Skeletal muscle cell (primary cell): ENCODE measurements around the gene LGALS4.
"Not testable (repeated sequence)": the region's sequence is repeated elsewhere in the genome, so short reads cannot be mapped to it uniquely, and the experiment has no call there.

Experiments used
- DNase-seq: peaks from one replicate; pipeline ENCODE4 v3.0.0-alpha.2; 2010; ENCODE audit warnings: low read depth
- H3K4me3 ChIP-seq: 2 replicates; pipeline ENCODE4 v1.5.1; 2011; ENCODE audit warnings: low read depth, mild to moderate bottlenecking, control low read depth, low read length, moderate library complexity

LGALS4 gene

GRCh38 chr19:38829203-38829602 is 16.5 kb upstream of the LGALS4 start:
- H3K4me3 ChIP-seq, DNase-seq: not testable (repeated sequence)

DNA sequence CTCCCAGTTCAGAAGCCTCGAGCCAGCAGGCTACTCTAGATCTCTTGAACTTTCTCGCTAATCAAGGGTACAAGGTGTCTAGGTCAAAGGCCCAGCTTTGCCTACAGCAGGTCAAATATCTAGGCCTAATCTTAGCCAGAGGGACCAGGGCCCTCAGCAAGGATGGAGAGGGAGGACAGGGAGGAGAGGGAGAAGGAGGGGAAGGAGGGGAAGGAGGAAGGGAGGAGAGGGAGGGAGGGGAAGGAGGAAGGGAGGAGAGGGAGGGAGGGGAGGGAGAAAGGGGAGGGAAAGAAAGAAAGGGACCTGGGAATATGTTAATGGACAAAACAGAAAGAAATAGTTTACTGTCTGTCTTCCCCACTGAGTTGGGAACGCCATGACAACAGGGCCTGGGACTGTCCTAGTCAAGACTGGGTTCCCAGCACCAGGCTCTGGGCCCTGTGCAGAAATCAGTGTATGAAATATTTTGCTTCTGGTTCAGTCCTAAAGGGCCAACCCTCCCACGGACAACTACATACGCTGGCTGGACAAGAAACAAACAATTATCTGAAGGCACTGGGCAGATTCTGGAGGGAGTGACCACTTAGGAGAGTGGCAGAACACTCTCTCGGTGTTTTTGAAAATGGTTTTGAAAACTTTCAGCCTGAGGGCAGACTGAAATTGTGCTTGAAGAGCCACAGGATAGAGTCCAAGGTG is 14.3 kb upstream of the LGALS4 start:
- H3K4me3 ChIP-seq, result no peak overlapping the region
- no peak for DNase-seq

- not testable (repeated sequence) for H3K4me3 ChIP-seq, DNase-seq
These were observed 13.2 kb upstream of the LGALS4 start for GRCh38 chr19:38825936-38826335.

- DNase-seq, result not testable (repeated sequence)
These were observed 8.6 kb upstream of the LGALS4 start for GRCh38 chr19:38821230-38821825.

DNA sequence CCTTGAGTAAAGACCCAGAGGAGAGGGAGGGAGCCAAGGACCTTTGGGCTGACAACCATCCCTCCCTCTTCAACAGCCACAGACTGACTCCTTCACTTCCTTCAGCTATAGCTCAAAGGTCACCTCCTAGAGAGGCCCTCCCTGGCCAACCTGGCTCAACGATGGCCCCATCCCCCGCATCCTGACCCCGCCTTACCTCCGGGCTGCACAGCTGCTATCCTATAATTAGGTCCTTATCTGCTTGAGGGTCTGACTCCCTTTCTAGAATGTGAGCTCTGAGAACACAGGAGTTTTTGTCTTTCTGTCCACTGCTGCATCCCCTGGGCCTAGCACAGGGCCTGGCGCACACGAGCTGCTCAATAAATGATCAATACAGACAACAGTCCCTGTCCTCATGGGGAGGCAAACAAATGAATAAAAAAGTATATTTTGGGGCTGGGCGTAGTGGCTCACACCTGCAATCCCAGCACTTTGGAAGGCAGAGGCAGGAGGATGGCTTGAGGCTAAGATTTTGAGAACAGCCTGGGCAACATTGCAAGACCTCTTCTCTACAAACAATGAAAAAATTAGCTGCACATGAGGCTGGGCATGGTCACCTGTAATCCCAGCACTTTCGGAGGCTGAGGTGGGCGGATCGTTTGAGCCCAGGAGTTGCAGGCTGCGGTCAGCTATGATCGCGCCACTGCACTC is 6.6 kb upstream of the LGALS4 start:
- H3K4me3 ChIP-seq, result no peak overlapping the region
- DNase-seq, result no peak

More at GRCh38 chr19:38821230-38821825, 8.6 kb upstream of the LGALS4 start:
- H3K4me3 ChIP-seq, result not testable (repeated sequence)

DNA sequence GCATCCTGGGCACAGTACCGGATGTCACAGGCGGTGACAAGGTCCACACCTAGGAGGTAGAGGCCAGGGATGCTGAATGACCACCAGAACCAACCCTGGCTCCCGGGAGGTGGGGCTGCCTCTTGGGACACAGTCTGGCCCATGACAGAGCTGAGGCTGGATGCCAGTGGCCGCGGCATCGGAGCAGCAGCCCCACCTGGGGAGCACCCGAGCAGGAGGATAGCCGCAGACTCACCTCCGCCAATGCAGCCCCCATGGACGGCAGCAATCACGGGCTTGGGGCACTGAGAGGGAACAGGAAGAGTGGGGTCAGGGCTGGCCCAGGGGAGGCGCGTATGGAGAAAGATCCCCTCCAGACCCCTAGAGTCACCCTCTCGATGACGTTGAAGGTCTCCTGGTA is 4.3 kb upstream of the LGALS4 start:
- DNase-seq, result no peak
- no peak overlapping the region for H3K4me3 ChIP-seq

DNA sequence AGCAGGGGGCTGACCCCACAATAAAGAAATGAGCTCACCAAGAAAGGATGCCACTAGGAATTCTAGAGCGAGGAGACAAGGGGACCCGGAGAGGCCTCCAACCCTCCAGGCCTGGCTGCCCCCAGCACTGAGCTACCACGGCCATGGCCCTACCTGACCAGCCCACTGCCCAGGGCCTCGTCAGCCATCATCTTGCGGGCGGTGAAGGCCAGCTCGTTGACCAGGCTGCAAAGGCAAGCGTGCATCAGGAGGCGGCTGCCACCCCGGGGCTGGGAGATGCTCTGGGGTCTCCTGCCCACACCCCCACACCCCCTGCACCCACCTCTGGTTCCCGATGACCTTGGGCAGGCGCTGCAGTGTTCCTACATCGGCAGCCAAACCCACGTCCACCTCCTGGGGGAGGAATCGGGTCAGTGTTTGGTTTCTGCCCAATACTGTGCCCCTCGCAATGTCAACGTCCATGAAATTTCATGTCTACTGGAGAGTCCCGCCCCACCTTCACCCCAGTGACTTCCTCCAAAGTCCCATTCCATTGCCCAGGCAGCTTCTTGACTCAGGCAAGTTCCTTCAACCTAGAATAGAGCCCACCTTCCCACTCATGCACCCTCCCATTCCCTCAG is 3.5 kb upstream of the LGALS4 start:
- DNase-seq, result no peak
- H3K4me3 ChIP-seq, result no peak overlapping the region

DNA sequence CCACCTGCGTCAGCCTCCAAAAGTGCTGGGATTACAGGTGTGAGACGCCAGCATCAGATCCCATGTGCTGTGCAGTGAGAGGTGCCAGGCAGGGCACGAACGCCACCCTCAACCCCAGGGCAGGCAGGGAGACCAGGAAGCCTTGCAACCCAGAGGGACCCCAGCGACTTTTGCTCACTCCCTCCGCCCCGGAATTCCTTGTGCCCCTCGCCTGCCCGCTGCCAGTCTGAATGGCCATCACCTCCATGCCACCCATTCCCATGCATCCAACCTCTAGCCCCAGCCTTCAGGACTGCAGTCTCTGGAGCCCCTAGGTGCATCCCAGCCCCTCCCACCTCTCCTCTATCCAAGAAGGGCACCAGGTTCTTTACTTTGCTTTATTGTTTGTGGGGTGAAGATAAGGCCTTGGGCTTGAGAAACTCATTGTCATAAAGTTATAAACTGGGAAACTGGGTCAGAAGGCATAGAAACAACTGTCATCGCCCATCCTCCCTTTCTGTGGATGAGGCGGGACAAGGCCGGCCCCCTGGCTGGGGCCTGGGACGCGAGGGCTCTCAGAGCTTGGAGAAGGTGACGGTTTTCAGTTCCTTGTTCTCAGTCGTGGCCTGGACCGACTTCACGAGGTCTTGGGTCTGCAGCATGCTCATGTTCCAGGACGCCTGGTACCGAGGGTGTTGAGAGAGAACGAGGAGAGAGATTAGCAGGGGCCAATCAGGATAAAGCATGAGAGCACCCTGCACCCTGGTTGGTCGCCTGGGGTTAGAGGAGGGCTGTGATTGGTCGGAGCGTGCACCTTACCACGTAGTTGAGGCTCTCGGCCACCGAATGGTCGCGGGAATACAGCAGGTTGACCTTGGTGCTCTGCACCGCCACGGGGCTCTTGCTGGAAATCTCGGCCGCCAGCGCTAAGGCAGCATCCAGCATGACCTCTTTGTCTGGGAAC is 2.6 kb upstream of the LGALS4 start:
- DNase-seq, result no peak
- H3K4me3 ChIP-seq, result no peak overlapping the region

DNA sequence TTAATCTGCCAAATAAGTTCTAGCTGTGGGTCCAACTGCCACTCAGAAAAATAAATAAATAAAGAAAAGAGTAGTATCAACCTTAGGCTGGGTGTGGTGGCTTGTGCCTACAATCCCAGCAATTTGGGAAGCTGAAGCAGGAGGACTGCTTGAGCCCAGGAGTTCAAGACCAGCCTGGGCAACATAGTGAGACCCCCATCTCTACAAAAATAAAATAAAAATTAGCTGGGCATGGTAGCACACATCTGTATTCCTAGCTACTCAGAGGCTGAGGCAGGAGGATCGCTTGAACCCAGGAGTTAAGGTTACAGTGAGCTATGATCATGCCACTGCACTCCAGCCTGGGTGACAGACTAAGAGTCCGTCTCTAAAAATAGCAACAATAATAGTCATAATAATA is 1.2 kb upstream of the LGALS4 start:
- DNase-seq, H3K4me3 ChIP-seq: not testable (repeated sequence)

DNA sequence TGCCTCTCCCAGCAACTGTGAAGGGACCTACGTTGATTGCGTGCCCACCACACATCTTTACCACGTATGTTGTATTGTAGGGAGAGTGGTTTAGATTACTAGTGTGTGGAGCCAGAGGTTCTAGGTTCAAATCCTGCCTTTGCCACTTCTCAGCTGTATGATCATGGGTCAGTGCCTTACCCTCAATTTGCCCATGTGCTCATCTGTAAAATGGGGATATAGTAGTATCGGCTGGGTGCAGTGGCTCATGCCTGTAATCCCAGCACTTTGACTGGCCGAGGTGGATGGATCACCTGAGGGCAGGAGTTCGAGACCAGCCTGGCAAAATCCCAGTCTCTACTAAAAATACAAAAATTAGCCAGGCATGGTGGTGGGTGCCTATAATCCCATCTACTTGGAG is 578 bp upstream of the LGALS4 start:
- no peak overlapping the region for H3K4me3 ChIP-seq
- DNase-seq, result no peak

GRCh38 chr19:38812009-38812840 is 520 bp downstream of the LGALS4 start:
- H3K4me3 ChIP-seq, result no peak overlapping the region
- DNase-seq, result no peak

DNA sequence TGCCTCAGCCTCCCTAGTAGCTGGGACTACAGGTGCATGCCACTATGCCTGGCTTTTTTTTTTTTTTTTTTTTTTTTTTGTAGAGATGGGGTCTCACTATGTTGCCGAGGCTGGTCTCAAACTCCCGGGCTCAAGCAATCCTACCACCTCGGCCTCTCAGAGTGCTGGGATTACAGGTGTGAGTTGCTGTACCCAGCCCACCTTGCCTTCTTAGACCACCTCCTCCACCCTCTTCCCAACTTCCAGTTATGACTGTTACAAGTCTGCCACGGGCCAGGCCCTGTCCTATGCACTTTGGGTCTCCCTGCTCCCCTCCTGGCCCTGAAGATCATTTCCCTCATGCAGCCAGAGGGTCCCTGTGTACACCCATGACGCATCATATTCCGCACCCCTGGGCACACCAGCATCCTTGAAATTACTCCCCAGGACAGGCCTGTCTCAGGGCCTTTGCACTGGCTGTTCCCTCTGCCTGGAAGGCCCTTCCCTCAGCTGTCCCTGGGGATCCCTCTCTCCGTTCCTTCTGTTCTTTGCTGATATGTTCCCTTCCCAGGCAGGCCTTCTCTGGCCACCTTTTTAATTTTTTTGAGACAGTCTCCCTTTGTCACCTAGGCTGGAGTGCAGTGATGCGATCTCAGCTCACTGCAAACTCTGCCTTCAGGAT is 3.0 kb downstream of the LGALS4 start:
- DNase-seq, result no peak

DNA sequence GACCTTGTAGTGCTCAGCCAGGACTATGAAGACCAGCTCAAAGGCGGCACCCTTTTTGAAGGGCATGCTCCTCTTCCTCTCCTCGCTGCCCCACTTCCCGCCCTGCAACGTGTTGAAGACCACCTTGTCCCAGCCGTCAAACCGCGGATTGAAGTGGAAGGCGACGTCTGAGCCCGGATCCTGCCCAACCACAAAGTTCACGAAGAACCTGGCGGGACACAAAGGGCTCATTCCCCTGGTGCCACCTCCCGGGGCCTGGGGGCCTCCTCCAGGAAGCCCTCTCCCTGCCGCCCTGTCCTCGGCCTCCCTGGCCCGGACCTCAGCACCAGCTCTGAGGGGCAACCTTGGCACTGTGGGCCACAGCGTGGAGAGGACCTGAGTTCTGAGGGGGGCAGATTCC is 4.0 kb downstream of the LGALS4 start:
- no peak overlapping the region for H3K4me3 ChIP-seq
- no peak for DNase-seq

More for the DNA sequence above, 3.0 kb downstream of the LGALS4 start:
- no peak overlapping the region for H3K4me3 ChIP-seq

DNA sequence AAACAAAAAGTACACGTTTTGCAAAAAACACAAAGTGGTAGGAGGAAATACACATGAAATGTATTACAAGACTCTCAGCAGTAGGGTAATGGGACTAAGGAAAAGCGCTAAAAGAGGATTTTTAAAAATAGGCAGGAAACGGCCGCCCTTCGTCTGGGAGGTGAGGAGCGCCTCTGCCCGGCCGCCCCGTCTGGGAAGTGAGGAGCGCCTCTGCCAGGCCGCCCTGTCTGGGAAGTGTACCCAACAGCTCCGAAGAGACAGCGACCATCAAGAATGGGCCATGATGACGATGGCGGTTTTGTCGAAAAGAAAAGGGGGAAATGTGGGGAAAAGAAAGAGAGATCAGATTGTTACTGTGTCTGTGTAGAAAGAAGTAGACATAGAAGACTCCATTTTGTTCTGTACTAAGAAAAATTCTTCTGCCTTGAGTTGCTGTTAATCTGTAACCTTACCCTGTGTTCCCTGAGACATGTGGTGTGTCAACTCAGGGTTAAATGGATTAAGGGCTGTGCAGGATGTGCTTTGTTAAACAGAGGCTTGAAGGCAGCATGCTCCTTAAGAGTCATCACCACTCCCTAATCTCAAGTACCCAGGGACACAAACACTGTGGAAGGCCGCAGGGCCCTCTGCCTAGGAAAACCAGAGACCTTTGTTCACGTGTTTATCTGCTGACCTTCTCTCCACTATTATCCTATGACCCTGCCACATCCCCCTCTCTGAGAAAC is 5.2 kb downstream of the LGALS4 start:
- H3K4me3 ChIP-seq, DNase-seq: not testable (repeated sequence)

DNA sequence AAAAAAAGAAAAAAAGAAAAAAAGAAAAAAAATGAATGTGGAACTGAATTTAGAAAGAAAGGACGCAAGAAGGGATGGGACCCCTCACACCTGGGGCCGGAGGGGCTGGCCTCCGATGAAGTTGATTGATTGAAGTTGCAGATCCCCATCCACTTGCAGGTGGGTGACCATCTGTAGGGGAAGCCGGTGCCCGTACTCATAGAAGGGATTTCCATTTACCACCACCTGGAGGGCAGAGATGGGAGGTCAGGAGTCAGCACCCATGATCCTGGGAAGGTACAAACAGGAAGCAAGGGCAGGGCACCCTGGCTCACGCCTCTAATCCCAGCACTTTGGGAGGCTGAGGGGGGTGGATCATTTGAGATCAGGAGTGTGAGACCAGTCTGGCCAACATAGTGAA is 6.4 kb downstream of the LGALS4 start:
- no peak overlapping the region for H3K4me3 ChIP-seq
- no peak for DNase-seq

GRCh38 chr19:38805180-38805579 is 7.6 kb downstream of the LGALS4 start:
- no peak overlapping the region for H3K4me3 ChIP-seq
- DNase-seq, result no peak

DNA sequence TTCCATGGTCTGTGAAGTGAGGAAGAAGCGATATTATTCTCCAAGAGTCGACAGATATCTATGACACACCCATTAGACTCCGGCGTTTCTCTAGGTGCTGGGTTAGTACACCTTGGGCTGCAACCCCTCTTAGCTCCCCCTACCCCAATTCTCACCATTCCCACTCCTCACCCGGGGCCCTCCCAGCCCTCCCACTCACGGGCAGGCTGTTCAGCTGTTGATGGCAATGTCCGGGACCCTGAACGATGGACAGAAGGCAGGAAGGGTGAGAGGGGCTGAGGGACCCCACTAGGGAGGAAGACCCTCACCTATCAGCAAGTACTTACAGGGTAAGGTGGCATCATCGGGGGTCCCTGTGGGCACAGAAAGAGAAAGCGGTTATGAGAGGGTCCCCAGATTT is 9.2 kb downstream of the LGALS4 start:
- no peak for DNase-seq
- no peak overlapping the region for H3K4me3 ChIP-seq
